ENCODE measurements around the gene EDN1. TPM values are rescaled to one million over a fixed set of nuclear protein-coding genes. Genes with fewer than 3 reads are reported as not detected.

EDN1 gene
- total RNA-seq, 1 experiment from 2014 or later, result 25.6 TPM

DNA sequence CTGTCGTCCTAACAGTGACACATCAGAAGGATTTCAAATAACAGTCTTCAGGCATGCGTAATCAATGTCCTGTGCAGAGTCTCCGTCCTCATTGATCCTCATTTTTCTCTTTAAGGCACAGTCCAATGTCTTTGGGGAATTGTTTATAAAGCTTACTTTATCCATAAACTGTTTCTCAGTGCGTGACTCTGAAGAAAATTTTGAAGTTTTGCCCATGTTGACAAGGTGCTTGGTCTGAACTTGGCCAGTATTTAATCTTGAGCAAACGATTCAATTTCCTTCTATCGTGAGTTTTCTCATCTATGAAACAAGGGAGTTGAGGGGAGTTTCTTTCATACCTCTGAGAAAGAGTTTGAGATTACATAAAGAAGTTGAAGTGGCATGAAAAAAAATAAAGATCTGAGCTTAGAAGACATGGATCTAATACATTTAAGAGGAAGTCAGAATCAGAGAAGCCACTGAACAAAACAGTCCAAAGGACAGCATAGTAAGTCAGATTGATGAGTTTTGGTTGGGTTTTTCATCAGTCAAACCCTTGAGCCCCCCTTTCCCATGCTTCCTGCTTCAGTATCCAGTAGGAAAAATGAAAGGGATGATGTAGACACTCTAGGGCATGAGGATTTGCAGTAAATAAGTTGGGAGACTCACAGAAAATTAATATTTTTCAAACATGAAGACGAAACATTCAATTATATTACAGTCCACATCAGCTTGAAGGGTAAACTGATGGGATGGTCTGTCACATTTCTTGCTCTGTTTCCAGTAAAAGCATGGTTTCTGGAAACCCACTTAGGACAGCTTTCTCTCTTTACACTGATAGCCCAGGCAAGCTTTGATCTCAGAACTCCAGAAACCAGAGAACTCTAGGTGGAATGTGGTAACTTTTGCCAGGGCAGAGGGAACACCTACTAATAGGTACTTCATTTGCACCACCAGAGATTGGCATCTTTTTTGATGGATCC, 8.1 kb downstream of the EDN1 start:
- Histone ChIP-seq H2AFZ (ENCODE audit: low read length) (no peak overlapping the region), H3F3A (ENCODE audit: low read length, unreplicated experiment) (no peaks in the 10 kb centered on the region), H3K36me3 (ENCODE audit: low read depth, low read length) (peaks cover 3% of the 10 kb centered on the region; the same call in 1 of the 2 replicates), H3K27ac (ENCODE audit: low read length) (no peak overlapping the region), H3K27me3 (ENCODE audit: low read length) (no peaks in the 10 kb centered on the region), H3K4me2 (ENCODE audit: low read length) (no peak overlapping the region), H4K20me1 (ENCODE audit: low read length) (no peaks in the 10 kb centered on the region), H3K79me2 (ENCODE audit: low read length) (no peaks in the 10 kb centered on the region), H3K9me3 (ENCODE audit: low read length) (no peaks in the 10 kb centered on the region), H3K4me1 (ENCODE audit: insufficient read depth, low read length) (peaks cover 40% of the 10 kb centered on the region), H3K9me2 (replicated peaks; ENCODE audit: low read length) (no peaks in the 10 kb centered on the region), H3K4me3 (ENCODE audit: low read length) (no peak overlapping the region), H3K9ac (ENCODE audit: low read length) (no peak overlapping the region)
- CTCF ChIA-PET, result no interaction called here
- ATAC-seq (no peak), DNase-seq (no peak)
- BruUV-seq (replicated peaks), result no TSS peak
- POLR2A ChIA-PET (ENCODE audit: unreplicated experiment), result no interaction called here
- TF ChIP-seq, protein P1, sequence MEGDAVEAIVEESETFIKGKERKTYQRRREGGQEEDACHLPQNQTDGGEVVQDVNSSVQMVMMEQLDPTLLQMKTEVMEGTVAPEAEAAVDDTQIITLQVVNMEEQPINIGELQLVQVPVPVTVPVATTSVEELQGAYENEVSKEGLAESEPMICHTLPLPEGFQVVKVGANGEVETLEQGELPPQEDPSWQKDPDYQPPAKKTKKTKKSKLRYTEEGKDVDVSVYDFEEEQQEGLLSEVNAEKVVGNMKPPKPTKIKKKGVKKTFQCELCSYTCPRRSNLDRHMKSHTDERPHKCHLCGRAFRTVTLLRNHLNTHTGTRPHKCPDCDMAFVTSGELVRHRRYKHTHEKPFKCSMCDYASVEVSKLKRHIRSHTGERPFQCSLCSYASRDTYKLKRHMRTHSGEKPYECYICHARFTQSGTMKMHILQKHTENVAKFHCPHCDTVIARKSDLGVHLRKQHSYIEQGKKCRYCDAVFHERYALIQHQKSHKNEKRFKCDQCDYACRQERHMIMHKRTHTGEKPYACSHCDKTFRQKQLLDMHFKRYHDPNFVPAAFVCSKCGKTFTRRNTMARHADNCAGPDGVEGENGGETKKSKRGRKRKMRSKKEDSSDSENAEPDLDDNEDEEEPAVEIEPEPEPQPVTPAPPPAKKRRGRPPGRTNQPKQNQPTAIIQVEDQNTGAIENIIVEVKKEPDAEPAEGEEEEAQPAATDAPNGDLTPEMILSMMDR (conservative IDR thresholded peaks at IDR 0.05; ENCODE audit: low read depth, low read length), result no peak
- no peak for TF ChIP-seq EZH2 (IDR thresholded peaks at IDR 0.05; ENCODE audit: low read length, unreplicated experiment)
- TF ChIP-seq EZH2phosphoT487 (IDR thresholded peaks at IDR 0.05; ENCODE audit: borderline replicate concordance, low read length), result no peak
- intact Hi-C loops (cut with micrococcal nuclease), result no loop called here

DNA sequence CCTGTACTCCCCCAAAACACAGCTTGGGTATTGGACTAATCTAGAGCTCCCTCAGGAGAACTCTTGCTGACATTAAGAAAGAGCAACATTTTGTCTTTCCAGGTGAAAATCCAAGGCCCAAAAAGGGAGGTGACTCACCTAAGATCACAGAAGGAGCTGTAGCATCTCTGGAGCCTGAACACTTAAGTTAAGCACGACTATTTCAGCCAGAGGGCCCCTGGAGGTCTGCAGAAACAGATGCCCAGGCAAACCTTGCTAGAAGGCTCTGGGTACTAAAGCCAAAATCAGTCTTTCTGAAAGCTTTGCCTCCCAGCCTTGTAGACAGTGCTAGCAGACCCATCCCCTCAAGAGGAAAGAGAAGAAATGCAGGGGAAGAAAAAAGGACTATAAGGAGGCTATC, 8.8 kb downstream of the EDN1 start:
- no peak overlapping the region for H3K27ac ChIP-seq (ENCODE audit: low read length)
- BruUV-seq (replicated peaks), result no TSS peak
- TF ChIP-seq, protein P1 (conservative IDR thresholded peaks at IDR 0.05; ENCODE audit: low read depth, low read length), result no peak
- no peak for TF ChIP-seq EZH2 (IDR thresholded peaks at IDR 0.05; ENCODE audit: low read length, unreplicated experiment)
- no peaks in the 10 kb centered on the region for H4K20me1 ChIP-seq (ENCODE audit: low read length)
- peaks cover 3% of the 10 kb centered on the region; the same call in 1 of the 2 replicates for H3K36me3 ChIP-seq (ENCODE audit: low read depth, low read length)
- ATAC-seq, result no peak
- H3F3A ChIP-seq (ENCODE audit: low read length, unreplicated experiment), result no peaks in the 10 kb centered on the region
- H3K9ac ChIP-seq (ENCODE audit: low read length), result no peak overlapping the region
- H3K9me3 ChIP-seq (ENCODE audit: low read length), result no peaks in the 10 kb centered on the region
- no peak overlapping the region for H2AFZ ChIP-seq (ENCODE audit: low read length)
- no peak overlapping the region for H3K4me3 ChIP-seq (ENCODE audit: low read length)
- intact Hi-C loops (cut with micrococcal nuclease), result no loop called here
- ChIA-PET POLR2A (ENCODE audit: unreplicated experiment) (no interaction called here), CTCF (no interaction called here)
- H3K4me1 ChIP-seq (ENCODE audit: insufficient read depth, low read length), result peaks cover 34% of the 10 kb centered on the region
- DNase-seq, result no peak
- no peaks in the 10 kb centered on the region for H3K9me2 ChIP-seq (replicated peaks; ENCODE audit: low read length)
- no peaks in the 10 kb centered on the region for H3K79me2 ChIP-seq (ENCODE audit: low read length)
- no peaks in the 10 kb centered on the region for H3K27me3 ChIP-seq (ENCODE audit: low read length)
- no peak overlapping the region for H3K4me2 ChIP-seq (ENCODE audit: low read length)

DNA sequence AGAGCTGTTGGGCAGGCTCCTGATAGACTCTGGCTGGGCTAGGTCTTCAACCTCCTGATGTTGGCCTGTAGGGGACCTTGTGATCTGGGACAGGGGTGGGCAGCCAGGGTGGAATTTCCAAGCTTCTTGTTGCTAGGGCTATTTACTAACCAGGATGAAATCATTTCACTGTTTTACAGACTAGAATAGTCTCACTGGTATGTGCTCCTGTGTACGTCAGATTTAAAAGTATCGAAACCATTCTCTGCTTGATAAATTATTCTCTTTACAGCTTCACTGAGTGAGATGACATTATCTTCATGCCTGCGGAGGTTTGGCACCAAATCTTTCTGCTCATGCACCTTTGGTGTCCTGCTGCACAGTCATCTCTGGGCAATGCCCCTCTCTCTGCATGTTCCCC, 10.9 kb downstream of the EDN1 start:
- Histone ChIP-seq H3K9me3 (ENCODE audit: low read length) (no peaks in the 10 kb centered on the region), H3F3A (ENCODE audit: low read length, unreplicated experiment) (no peaks in the 10 kb centered on the region), H3K4me1 (ENCODE audit: insufficient read depth, low read length) (peaks cover 24% of the 10 kb centered on the region), H3K27me3 (ENCODE audit: low read length) (no peaks in the 10 kb centered on the region), H3K9ac (ENCODE audit: low read length) (no peak overlapping the region), H3K79me2 (ENCODE audit: low read length) (no peaks in the 10 kb centered on the region), H3K36me3 (ENCODE audit: low read depth, low read length) (no peaks in the 10 kb centered on the region), H3K27ac (ENCODE audit: low read length) (no peak overlapping the region), H3K4me2 (ENCODE audit: low read length) (no peak overlapping the region), H3K4me3 (ENCODE audit: low read length) (no peak overlapping the region), H3K9me2 (replicated peaks; ENCODE audit: low read length) (no peaks in the 10 kb centered on the region), H2AFZ (ENCODE audit: low read length) (no peak overlapping the region), H4K20me1 (ENCODE audit: low read length) (no peaks in the 10 kb centered on the region)
- BruUV-seq (replicated peaks), result no TSS peak
- intact Hi-C loops (cut with micrococcal nuclease), result no loop called here
- ChIA-PET CTCF (no interaction called here), POLR2A (ENCODE audit: unreplicated experiment) (no interaction called here)
- DNase-seq, result no peak
- ATAC-seq, result no peak
- TF ChIP-seq, protein P1 (conservative IDR thresholded peaks at IDR 0.05; ENCODE audit: low read depth, low read length), result no peak
- TF ChIP-seq EZH2 (IDR thresholded peaks at IDR 0.05; ENCODE audit: low read length, unreplicated experiment) (no peak), EZH2phosphoT487 (IDR thresholded peaks at IDR 0.05; ENCODE audit: borderline replicate concordance, low read length) (no peak)
